GM19372 (cell line): ENCODE data around the gene SLC9B1.
"Not testable (repeated sequence)": the region's sequence is repeated elsewhere in the genome, so short reads cannot be mapped to it uniquely, and the experiment has no call there.

Source experiments
- ATAC-seq: cut with Tn5 transposase; IDR thresholded peaks from one replicate; pipeline ENCODE4 v1.9.1; 2021; ENCODE audit warnings: mild to moderate bottlenecking, low read depth, moderate library complexity; ENCODE audit not compliant: unreplicated experiment

Gene SLC9B1

GRCh38 chr4:102881343-102881742 lies 138.2 kb downstream of the SLC9B1 start:
- no peak for ATAC-seq

DNA sequence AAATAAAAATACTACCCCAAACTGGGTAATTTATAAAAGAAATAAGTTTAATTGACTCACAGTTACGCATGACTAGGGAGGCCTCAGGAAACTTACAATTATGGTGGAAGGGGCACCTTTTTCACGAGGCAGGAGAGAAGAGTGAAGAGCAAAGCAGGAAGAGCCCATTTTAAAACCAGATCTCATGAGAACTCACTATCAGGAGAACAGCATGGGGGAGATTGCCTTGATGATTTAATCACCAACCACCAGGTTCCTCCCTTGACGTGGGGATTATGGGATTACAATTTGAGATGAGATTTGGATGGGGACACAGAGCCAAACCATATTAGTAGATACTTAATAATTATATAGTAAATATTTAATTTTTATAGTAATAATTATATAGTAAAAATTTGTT lies 140.6 kb downstream of the SLC9B1 start:
- no peak for ATAC-seq

GRCh38 chr4:102878349-102878748 lies 141.2 kb downstream of the SLC9B1 start:
- ATAC-seq, result not testable (repeated sequence)

- ATAC-seq, result not testable (repeated sequence)
Observed at GRCh38 chr4:102877477-102878106, 141.9 kb downstream of the SLC9B1 start.

DNA sequence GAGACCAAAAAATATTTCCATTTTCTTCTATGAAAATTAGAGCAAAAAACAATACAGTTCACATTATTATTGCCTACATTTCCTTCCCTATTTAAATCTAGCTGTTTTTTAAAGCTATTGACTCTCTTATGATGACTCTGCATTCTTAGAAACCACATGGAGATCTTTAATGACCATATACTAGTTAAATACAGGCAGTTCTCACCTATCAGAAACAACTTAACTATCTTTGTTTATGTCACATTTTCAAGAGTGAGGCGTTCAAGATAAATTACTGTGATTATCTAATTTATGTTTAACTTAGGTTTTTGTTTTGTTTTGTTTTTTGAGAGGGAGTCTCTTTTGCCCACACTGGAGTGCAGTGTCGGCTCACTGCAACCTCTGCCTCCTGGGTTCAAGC lies 147.7 kb downstream of the SLC9B1 start:
- ATAC-seq, result no peak

- ATAC-seq, result peak; percentile 32
Observed at GRCh38 chr4:102869569-102870197, 149.8 kb downstream of the SLC9B1 start.

- ATAC-seq, result peak; percentile 84
Observed at GRCh38 chr4:102868781-102869568, 150.5 kb downstream of the SLC9B1 start, which contains the start of gene CISD2. TSS of gene CISD2 (plus strand) at chr4:102868992. CDS start at chr4:102869085, 93 bp downstream.

DNA sequence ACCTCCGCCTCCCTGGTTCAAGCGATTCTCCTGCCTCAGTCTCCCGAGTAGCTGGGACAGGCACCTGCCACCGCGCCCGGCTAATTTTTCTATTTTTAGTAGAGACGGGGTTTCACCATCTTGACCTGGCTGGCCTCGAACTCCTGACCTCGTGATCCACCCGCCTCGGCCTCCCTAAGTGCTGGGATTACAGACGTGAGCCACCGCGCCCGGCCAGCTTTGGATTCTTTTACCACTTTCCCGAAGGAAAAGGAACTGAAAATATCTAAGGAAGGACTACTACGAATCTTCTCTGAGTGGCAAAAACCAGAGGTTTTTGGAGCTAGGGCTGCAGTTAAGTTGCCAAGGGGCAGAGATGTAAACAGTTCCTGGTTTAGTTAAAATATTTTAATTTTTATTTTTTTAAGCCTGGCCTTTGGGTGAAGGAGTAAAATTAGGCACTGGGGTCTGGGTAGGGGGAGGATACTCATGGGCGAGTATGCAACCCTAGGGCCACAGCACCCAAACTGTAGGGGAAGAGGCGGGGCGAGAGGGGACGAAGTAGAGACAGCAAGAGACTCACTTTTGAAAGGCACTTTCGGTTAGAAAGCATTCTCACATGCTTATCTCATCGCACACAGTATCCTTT lies 151.2 kb downstream of the SLC9B1 start:
- peak; percentile 45 for ATAC-seq

DNA sequence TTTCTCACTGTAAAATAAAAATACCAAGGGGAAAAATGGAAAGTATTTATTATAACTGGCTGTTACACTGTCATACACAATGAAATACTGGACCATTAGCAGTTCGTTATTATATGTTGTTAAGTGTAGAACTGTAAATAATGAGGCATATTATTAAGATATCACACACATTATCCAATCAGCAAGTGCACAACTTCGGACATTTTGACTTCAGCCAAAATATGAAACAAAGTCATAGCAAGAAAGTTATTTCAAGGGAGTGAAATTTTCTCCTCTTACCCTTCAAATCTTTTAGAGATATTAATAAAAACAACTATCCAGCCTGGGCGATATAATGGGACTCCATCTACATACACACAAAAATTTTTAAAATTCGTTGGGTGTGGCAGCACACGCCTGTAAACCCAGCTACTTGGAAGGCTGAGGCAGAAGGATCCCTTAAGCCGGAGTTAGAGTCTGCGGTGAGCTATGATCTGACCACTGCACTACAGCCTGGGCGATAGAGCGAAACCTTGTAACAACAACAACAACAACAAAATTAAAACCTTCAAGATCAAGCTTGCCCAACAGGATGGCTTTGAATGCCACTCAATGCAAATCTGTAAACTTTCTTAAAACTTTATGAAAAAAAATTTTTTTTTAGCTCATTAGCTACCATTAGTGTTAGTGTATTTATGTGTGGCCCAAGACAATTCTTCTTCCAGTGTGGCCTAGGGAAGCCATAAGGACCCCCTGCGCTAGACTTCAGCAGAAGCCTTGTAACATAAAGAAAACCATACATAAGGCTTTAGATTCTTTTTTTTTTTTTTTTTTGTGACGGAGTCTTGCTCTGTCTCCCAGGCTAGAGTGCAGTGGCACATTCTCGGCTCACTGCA lies 152.0 kb downstream of the SLC9B1 start:
- no peak for ATAC-seq

DNA sequence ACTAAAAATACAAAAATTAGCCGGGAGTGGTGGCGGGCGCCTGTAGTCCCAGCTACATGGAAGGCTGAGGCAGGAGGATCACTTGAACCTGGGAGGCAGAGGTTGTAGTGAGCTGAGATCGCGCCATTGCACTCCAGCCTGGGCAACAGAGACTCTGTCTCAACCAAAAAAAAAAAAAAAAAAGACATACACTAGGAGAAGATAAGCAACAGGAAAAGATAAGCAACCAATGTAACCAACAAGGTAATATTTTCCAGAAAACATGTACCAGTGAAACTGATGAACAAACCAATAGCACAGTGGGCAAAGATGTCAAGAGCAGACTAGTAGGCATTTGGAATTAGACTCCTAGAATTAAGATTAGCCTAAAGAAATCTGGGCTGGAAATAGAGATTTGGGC lies 154.2 kb downstream of the SLC9B1 start:
- not testable (repeated sequence) for ATAC-seq

- ATAC-seq, result no peak
Observed at GRCh38 chr4:102862747-102863146, 156.8 kb downstream of the SLC9B1 start.

DNA sequence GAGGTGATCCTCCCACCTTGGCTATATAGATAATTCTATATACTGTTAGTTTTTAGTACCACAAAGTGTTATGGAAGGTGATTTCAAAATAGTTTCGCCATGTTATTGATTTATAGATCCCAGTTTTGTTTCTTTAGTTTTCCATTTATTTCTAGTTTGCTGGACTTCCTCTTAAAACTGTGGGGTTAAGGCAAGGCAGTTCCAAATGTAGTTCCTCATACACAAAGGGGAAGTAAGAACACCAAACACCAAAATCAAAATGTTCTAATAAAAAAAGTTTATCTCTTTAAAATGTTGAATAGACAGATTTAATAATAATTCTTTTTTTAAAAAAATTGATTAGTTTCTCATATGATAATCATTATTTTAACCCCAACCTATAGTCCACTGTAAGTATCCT lies 157.5 kb downstream of the SLC9B1 start:
- ATAC-seq, result no peak

DNA sequence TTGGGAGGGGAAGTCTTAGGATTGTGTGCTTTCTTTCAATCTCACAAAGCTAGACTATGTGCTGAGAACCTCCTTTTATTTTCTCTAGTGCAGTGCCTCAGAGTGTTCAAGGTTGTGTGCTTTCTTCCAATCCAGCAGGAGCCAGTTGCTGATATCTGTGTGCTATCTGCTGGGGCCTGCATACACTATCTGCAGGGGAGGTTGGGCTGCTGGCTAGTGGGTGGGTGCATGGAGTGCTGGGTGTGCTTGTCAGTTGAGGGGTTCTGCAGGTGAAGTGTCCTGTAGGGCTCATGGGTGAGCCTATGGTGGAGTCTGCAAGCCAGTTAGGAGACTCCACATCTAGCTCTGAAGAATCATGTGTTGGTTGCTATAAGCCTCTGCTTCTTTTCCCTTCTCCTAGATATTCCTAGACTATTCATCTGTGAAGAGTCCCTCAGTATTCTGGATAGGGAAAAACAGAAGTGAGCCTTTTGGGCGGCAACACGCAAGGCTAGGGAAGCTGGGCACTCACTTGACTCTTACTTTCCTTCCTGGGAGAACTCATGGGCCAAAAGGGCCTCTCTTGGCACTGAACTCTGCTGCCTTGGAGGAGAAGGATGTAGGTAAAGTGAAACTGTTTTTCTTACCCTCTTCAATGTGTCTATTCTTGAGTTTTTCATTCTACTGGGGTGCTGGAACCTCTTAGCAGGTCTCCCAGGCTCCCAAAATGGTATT lies 158.7 kb downstream of the SLC9B1 start:
- no peak for ATAC-seq

- no peak for ATAC-seq
Observed at GRCh38 chr4:102858828-102859464, 160.6 kb downstream of the SLC9B1 start.
